Eye (tissue), 1 donor: ENCODE measurements around the gene XPR1.

Experiments
- DNase-seq: peaks from one replicate; pipeline ENCODE4 v3.0.0-alpha.2; 2015

XPR1 gene

DNA sequence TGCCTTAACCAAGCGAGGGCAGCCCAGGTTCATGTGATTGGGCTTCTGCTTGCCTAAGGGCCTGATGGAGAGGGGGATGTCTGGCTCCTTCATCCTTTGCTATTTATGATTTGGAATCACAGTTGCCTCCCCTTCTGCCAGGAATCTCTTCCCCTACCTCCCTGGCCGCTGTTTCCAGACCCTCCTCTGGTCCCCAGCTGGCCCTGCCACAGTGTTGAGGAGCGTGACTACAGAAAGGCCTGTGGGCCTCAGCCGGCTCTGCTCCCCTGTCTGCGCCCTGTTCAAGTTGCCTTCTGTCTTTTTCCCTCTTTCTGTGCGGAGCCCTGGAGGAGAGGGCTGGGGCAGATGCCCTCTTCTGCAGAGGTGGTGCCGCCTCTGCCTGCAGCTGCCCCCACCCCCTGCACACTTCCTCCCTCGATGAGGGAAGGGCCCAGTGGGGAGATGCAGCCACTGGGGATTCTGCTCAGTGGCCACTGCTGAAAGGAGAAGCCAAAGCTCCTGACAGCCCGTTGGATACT lies 287.4 kb downstream of the XPR1 start:
- DNase-seq: no peak

DNA sequence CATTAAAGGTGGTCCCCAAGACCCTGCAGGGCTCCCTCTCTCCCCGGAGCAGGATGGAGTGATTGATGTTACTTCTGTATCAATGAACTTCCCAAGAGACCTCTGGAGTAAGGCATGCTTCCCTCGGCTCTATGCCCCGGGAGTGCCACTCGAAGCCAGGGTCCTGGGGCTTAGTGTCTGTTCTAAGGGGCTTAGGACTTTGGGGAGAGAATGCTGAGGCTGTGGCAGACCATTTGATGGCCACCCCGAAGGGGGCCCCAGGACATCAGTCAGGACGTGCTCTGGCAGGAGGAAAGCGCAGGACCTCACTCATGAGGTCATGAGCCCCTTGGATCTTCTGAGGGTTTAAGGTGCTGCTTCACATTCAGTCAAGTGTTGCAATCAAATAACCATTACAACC lies 288.4 kb downstream of the XPR1 start:
- no peak for DNase-seq

GRCh38 chr1:180920702-180921101 lies 288.9 kb downstream of the XPR1 start:
- DNase-seq: no peak

DNA sequence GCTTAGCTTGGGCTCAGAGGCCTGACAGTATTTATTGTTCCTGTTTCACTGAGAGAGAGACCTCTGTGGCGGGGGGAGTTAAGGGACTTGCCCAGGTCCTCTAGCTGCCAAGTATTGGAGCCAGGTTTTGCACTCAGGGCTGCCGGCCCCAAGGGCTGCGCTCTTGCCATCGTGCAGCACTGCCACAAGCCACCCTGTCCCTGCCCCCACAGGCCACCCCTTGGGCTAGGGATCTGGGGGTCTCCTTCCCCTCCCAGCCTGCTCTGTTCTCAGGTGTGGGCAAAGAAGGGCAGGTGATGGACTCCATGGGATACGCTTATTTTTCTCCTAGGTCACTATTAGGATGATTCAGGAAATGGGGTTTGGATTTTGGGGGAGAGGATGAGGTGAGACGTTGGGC lies 289.6 kb downstream of the XPR1 start:
- no peak for DNase-seq

- DNase-seq: no peak
These were observed 290.2 kb downstream of the XPR1 start for GRCh38 chr1:180921891-180922630.

DNA sequence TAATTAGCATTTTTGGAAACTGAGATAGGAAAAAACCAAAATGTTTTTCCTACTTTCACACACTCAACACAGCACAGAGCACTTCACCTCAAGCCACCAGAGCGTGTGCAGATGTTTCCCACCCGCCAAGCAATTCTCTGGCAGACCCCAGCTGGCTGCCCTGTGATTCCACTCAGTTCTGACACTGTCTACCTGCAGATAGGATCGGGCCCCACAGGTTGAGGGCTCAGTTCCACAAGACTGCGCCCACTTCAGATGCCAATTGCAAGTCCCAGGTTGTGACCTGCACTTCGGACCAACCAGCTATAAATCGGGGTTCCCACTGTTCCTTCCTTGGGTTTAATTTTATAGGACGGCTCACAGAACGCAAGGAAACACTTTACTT lies 290.8 kb downstream of the XPR1 start:
- DNase-seq: peak; percentile 59

- peak; percentile 90 for DNase-seq
These were observed 291.4 kb downstream of the XPR1 start for GRCh38 chr1:180923021-180923841.

DNA sequence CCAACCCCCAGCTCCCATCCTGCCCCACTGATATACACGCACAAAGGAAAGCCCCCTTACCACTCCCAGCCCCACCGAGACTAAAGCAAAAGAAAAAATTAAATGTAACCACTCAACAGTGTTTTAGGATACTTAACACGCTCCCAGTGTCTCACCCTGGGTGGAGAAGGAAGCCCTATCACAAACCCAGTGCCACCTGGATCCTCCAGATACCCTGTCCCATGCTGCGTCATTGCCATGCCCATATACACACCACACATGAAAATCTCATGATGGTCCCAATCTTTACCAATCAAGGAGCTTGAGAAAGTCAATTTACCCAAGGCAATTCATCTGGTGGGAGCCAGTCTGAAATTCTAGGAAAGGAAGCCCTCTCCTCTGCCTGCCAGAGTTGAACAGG lies 292.1 kb downstream of the XPR1 start:
- DNase-seq: no peak

GRCh38 chr1:180924939-180925338 lies 293.1 kb downstream of the XPR1 start:
- DNase-seq: no peak

DNA sequence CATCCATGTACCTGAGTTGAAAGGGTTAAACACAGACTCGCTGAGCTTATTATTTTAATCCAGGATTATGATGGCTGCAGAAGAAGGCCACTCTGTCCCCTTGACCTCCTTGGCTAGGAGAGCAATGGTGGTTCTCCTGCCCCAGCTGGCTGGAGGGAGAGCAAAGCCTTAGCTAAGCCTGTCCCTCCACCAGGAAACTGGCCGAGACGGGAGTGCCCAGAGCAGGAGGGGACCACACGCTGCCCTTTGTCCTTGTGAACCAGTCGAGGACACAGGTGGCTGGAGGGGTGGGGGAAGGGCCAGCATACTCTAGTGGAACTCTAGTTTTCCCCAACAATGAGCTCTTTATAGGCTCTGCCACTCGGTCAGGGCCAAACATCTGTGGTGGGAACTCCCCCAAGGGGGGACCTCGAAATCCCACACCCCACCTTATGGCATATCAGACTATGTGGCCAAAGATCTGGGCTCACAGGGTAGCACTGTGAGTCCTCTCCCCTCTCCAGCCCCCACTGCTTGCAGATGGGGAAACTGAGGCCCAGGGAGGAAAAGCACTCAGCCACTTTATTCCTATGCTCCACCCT lies 293.7 kb downstream of the XPR1 start:
- DNase-seq: peak; percentile 75

GRCh38 chr1:180926164-180926981 lies 294.6 kb downstream of the XPR1 start:
- DNase-seq: peak; percentile 95

GRCh38 chr1:180927348-180927747 lies 295.5 kb downstream of the XPR1 start:
- peak; percentile 64 for DNase-seq

DNA sequence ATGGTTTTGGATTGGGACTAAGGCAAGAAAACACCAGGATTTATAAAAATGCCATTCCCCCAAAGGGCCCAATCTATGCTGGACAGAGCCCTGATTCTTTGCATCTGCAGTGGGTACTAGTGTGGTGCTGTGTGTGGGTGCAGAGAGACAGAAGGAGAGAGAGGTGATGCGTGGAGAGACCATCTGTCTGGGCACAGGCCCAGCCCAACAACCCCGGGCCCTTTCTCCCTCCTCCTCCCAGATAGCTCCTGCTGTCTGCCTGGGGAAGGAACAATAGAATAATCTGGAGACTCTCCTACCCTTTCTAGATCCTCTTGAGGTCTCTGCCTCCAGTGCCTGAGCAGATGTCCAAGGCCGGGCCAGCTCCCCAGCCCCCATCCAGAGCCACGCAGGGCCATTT lies 296.0 kb downstream of the XPR1 start:
- peak; percentile 79 for DNase-seq

DNA sequence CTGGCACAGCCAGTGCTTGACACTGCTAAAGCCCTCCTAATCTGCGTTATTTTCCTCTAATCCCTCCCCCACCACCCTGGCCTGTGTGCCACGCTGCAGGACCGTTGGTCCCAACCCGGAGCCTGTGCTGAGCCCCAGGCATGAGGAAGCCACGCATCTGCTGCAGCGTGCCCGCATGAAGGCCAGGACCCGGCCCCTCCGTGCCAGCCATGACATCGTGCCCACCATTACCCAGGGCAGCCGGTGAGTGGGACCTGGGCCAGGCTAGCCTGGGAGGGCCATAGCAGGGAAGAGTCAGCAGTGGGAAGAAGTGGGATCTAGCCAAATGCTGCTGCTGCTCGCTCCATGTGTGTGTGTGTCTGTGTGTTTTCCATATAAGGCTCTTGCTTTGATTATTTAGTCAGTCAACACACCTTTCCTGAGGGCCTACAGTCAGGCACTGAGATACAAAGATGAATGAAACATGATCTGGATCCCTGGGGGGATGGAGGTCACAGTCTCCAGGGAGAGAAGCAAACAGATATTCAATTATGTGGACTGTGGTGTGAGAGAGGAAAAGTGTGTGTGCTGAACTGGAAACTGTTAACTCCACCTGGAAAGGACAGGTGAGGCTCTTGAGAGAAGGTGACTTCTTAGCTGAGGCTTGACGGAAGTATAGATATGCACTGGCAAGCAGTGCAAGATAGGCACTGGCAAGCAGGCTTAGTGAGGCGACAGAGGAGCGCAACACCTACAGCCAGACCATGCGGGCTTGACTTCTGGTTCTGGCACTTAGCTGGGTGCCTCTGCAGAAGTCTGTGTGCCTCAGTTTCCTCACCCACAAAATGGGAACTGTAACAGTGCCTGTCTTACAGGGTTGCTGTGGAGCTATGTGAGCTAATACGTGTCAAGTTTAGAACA lies 296.8 kb downstream of the XPR1 start:
- no peak for DNase-seq

DNA sequence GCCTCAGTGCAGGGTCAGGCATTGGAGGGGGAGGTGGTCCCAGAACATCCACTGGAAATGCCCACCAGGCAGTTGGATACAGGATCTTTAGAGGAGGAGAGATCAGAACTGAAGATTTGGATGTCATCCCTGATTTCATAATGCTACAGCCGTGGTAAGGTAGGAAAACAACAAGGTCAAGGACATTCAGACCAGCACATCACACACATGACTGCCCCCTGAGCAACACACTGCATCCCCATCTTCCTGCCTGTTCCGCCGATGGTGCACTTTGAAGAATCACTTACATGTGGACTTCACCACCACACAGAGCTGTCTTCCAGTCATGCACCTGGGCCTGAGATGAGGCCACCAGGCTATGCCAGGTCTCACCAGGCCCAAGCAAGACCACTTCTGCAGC lies 297.6 kb downstream of the XPR1 start:
- no peak for DNase-seq

- peak; percentile 89 for DNase-seq
These were observed 298.9 kb downstream of the XPR1 start for GRCh38 chr1:180930687-180931086.

- DNase-seq: no peak
These were observed 299.7 kb downstream of the XPR1 start for GRCh38 chr1:180931529-180931928.

- no peak for DNase-seq
These were observed 300.6 kb downstream of the XPR1 start for GRCh38 chr1:180932378-180932777.

DNA sequence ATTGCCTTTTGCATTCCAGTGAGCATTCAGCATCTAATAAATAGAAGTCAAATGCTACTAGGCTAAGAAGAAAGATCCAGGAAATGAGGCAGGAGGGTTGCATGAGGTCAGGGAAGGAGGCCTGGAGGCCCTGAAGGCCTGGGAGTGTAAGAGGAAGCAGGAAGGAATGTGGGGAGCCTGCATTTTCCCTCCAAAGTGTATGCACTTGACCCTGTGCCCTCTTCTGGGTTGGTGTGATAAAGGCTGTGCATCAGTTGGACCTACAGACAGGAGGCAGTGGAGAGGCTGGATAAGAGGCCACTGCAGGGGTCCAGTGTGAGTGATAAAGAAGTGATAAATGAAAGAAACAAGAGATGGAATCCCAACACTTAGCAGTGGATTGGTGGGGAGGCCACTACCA lies 301.3 kb downstream of the XPR1 start:
- DNase-seq: no peak

- no peak for DNase-seq
These were observed 302.7 kb downstream of the XPR1 start for GRCh38 chr1:180934563-180934962.

DNA sequence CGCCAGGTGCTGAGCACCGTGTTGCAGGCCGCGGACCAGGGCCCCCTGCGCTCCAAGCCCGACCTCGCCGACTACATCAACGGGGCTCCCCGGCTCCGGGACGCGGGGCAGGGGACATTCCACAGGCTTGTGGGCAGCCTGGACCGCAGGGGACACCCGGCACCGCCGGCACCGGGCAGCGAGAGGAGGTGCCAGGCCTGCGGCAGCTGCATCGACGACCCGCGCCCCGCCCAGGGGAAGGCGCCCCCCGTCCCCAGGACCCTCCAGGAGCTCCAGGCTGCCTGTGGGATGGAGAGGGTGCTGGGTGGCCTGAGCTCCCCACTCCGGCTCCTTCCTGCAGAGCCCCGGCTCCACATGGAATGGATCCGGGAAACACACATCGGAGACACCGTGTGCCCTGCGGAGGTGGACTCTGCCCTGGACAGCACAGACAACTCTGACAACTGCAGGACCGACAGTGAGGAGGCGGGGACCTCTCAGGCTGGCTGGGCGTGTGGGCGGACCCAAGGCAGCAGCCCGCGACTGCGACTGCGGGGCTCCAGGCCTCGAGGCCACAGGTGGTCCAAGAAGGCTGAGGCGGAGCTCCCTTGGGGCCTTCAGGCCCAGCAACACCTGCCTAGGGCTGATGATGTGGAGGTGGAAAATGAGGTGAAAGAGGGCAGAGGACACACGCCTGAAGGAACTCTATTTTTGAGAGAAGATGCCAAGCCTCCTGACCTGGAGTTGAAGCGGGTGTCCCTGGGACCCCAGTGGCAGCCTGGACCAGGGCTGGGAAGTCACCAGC lies 303.7 kb downstream of the XPR1 start:
- no peak for DNase-seq
